ENCODE measurements around the gene NT5C2. TPM values are rescaled to one million over a fixed set of nuclear protein-coding genes. Genes with fewer than 3 reads are reported as not detected.
A peak's percentile ranks its signal among the peaks of the same experiment; 100 is the strongest.
"Not testable (repeated sequence)": the region's sequence is repeated elsewhere in the genome, so short reads cannot be mapped to it uniquely, and the experiment has no call there.

Gene NT5C2
- total RNA-seq, 4 donors from 2014 or later, result 33.5 to 53.2 (median 35.3) TPM

DNA sequence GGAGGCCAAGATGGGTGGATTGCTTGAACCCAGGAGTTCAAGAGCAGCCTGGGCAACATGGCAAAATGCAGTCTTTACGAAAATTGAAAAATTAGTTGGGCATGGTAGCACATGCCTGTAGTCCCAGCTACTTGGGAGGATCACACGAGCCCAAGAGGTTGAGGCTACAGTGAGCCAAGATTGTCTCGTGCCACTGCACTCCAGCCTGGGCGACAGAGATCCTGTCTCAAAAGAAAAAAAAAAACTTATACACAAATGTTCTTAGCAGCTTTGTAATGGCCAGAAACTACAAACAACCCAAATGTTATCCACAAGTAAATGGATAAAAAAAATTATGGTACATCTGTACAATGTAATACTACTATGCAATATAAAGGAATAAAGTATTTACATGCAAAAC, 12.6 kb downstream of the NT5C2 start:
- ATAC-seq, result peak in 1 of 2 donors; percentile 52

DNA sequence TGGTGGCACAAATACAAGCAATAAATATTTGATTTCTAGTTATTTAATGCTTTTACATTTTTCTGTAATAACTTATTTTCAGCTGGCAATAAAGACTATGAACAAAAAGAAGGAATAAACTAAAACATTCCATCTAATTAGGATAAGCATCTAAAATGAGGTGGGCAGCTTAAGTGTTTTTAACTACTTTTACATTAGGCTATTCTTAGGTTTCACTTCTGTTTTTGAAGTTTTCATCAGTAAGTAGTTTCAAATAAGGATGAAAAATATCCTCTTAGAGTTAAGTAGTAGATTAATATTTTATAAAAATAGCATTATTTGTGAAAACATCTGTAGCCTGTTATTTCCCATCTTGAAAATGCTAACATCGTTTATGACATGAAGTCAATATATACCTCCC, 15.9 kb downstream of the NT5C2 start:
- H3K4me3 ChIP-seq, result no peak overlapping the region
- intact Hi-C loops (cut with DNase I; ENCODE audit: low total_unique reads) (no loop called here), in situ Hi-C loops (cut with MboI; ENCODE audit: low sequenced_read_pairs in 4 of 4) (no loop called here)
- ATAC-seq, result no peak
- H3K4me1 ChIP-seq, result peaks cover 30 to 34% of the 10 kb centered on the region in 2 donors
- no peak for TF ChIP-seq POLR2A (IDR thresholded peaks at IDR 0.05)
- TF ChIP-seq, protein P1, sequence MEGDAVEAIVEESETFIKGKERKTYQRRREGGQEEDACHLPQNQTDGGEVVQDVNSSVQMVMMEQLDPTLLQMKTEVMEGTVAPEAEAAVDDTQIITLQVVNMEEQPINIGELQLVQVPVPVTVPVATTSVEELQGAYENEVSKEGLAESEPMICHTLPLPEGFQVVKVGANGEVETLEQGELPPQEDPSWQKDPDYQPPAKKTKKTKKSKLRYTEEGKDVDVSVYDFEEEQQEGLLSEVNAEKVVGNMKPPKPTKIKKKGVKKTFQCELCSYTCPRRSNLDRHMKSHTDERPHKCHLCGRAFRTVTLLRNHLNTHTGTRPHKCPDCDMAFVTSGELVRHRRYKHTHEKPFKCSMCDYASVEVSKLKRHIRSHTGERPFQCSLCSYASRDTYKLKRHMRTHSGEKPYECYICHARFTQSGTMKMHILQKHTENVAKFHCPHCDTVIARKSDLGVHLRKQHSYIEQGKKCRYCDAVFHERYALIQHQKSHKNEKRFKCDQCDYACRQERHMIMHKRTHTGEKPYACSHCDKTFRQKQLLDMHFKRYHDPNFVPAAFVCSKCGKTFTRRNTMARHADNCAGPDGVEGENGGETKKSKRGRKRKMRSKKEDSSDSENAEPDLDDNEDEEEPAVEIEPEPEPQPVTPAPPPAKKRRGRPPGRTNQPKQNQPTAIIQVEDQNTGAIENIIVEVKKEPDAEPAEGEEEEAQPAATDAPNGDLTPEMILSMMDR (IDR thresholded peaks at IDR 0.05 in 4 of 5, conservative IDR thresholded peaks at IDR 0.05 in 1 of 5), result no peak
- no peaks in the 10 kb centered on the region for H3K27me3 ChIP-seq
- peaks cover 0 to 73% of the 10 kb centered on the region in 2 donors for H3K36me3 ChIP-seq
- DNase-seq, result no peak
- H3K9me3 ChIP-seq, result no peaks in the 10 kb centered on the region
- H3K27ac ChIP-seq, result peak overlapping the region; percentile 20 to 50 (median 28)

More for the DNA sequence above, 12.6 kb downstream of the NT5C2 start:
- Histone ChIP-seq H3K36me3 (peaks cover 0 to 43% of the 10 kb centered on the region in 2 donors), H3K4me3 (no peak overlapping the region), H3K27ac (peak overlapping the region; percentile 48 to 99 (median 61)), H3K4me1 (peaks cover 59 to 63% of the 10 kb centered on the region in 2 donors), H3K9me3 (no peaks in the 10 kb centered on the region), H3K27me3 (no peaks in the 10 kb centered on the region)
- in situ Hi-C loops (cut with MboI; ENCODE audit: low sequenced_read_pairs in 4 of 4) (no loop called here), intact Hi-C loops (cut with DNase I; ENCODE audit: low total_unique reads) (no loop called here)
- no peak for TF ChIP-seq POLR2A (IDR thresholded peaks at IDR 0.05)
- TF ChIP-seq, protein P1 (IDR thresholded peaks at IDR 0.05 in 4 of 5, conservative IDR thresholded peaks at IDR 0.05 in 1 of 5), result no peak
- no peak for DNase-seq

DNA sequence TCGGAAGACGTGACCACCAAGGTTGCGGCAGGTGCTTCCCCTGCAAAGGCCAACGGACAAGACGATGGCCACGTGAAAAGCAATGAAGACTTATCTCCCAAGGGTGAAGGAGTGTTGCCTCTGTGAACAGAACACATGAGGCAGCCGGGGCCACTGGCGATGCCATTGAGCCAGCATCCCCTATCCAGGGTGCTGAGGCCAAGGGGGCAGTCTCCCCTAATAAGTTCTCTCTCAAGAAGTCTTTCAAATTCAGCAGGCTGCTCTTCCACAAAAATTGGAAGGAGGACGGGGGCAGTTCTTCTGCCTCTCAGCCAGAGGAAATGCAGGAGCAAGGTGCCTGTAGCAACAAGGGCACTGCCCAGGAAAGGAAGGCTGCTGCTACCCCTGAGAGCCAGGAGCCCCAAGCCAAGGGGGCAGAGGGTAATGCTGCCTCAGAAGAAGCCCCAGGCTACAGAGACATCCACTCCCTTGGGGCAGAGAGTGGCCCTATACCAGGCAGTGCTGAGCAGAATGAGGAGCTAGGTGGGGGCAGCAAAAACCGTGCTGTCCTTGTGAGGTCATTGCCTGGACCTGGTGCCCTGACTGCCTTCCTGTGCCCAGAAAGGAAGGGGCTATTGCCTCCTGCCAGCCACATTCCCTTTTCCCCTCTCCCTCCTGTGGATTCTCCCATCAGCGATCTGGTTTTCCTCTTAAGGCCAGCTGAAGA, 17.3 kb downstream of the NT5C2 start:
- in situ Hi-C loops (cut with MboI; ENCODE audit: low sequenced_read_pairs in 4 of 4), result no loop called here
- peak overlapping the region in 2 of 4 donors; percentile 10 for H3K27ac ChIP-seq
- no peak overlapping the region for H3K4me3 ChIP-seq
- H3K9me3 ChIP-seq, result no peaks in the 10 kb centered on the region
- peaks cover 0 to 82% of the 10 kb centered on the region in 2 donors for H3K36me3 ChIP-seq
- intact Hi-C loops (cut with DNase I; ENCODE audit: low total_unique reads), result no loop called here
- no peaks in the 10 kb centered on the region for H3K27me3 ChIP-seq
- ATAC-seq (no peak), DNase-seq (no peak)
- H3K4me1 ChIP-seq, result peaks cover 16 to 22% of the 10 kb centered on the region in 2 donors
- TF ChIP-seq, protein P1 (IDR thresholded peaks at IDR 0.05 in 4 of 5, conservative IDR thresholded peaks at IDR 0.05 in 1 of 5), result no peak
- no peak for TF ChIP-seq POLR2A (IDR thresholded peaks at IDR 0.05)

DNA sequence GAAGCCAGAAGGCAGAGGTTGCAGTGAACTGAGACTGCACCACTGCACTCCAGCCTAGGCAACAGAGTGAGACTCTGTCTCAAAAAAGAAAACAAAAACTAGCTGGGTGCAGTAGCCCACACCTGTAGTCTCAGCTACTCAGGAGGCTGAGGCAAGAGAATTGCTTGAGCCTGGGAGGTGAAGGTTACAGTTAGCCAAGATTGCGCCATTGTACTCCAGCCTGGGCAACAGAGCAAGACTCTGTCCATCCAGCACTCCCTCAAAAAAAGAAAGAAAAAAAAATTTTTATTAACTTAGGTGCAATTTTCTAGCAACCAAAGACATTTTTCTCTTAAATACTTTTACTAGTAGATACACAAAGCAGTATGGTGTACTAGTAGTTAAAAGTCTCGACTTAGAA, 18.7 kb downstream of the NT5C2 start:
- intact Hi-C loops (cut with DNase I; ENCODE audit: low total_unique reads); H3K27me3 ChIP-seq; in situ Hi-C loops (cut with MboI; ENCODE audit: low sequenced_read_pairs in 4 of 4); ATAC-seq; H3K9me3 ChIP-seq; DNase-seq; H3K4me3 ChIP-seq: not testable (repeated sequence)
- peaks cover 10 to 13% of the 10 kb centered on the region in 2 donors for H3K4me1 ChIP-seq
- H3K27ac ChIP-seq, result peak overlapping the region in 1 of 4 donors; percentile 16
- H3K36me3 ChIP-seq, result peaks cover 0 to 75% of the 10 kb centered on the region in 2 donors

DNA sequence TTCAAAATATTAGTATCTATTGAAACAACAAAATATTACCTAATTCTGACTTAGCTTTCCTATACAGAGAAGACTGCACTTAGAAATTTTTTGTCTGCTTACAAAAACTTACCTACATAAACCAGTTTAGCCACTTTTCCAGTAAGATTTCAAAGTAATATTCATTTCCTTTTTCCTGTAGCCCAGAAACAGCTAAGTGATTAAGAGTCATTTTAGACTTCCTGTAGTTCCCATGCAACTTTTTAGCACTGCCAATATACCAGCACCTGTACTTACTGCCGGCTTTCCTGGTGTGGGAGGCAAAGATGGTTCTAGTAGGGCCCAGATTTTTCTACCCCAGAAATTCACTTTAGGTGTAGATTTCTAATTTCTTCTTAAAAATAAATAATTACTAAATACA, 21.8 kb downstream of the NT5C2 start:
- ATAC-seq, result no peak
- intact Hi-C loops (cut with DNase I; ENCODE audit: low total_unique reads) (no loop called here), in situ Hi-C loops (cut with MboI; ENCODE audit: low sequenced_read_pairs in 4 of 4) (no loop called here)
- H3K27ac ChIP-seq, result peak overlapping the region in 3 of 4 donors; percentile 1 to 35 (median 5)
- no peak for DNase-seq
- peaks cover 0 to 58% of the 10 kb centered on the region in 2 donors for H3K36me3 ChIP-seq
- no peaks in the 10 kb centered on the region for H3K27me3 ChIP-seq
- peaks cover 0 to 5% of the 10 kb centered on the region in 2 donors for H3K4me1 ChIP-seq
- H3K9me3 ChIP-seq, result no peaks in the 10 kb centered on the region
- TF ChIP-seq, protein P1 (IDR thresholded peaks at IDR 0.05 in 4 of 5, conservative IDR thresholded peaks at IDR 0.05 in 1 of 5), result no peak
- no peak for TF ChIP-seq POLR2A (IDR thresholded peaks at IDR 0.05)
- no peak overlapping the region for H3K4me3 ChIP-seq
